GM20000 (cell line): ENCODE results near the gene DENND2C.

ENCODE experiments used
- DNase-seq: peaks from one replicate; pipeline ENCODE4 v3.0.0; 2012; ENCODE audit warnings: low spot score
- CTCF ChIP-seq: IDR thresholded peaks from 2 replicates; pipeline ENCODE4 v1.5.1; 2012; ENCODE audit warnings: mild to moderate bottlenecking, control low read depth; ENCODE audit errors: extremely low read depth, missing control alignments

DENND2C gene

GRCh38 chr1:114677691-114678090 lies 7.8 kb upstream of the DENND2C start:
- DNase-seq, result no peak
- TF ChIP-seq CTCF, result no peak

GRCh38 chr1:114676115-114676514 lies 6.3 kb upstream of the DENND2C start:
- no peak for DNase-seq
- no peak for TF ChIP-seq CTCF

GRCh38 chr1:114671939-114672275 lies 2.1 kb upstream of the DENND2C start:
- DNase-seq, result no peak
- no peak for TF ChIP-seq CTCF

- no peak for TF ChIP-seq CTCF
- peak; percentile 36 for DNase-seq
Measured at GRCh38 chr1:114671011-114671938, 1.4 kb upstream of the DENND2C start.

- no peak for TF ChIP-seq CTCF
- DNase-seq, result peak; percentile 94
Measured at GRCh38 chr1:114670083-114671010, 498 bp upstream of the DENND2C start.

- TF ChIP-seq CTCF, result no peak
- no peak for DNase-seq
Measured at GRCh38 chr1:114668784-114669561, 876 bp downstream of the DENND2C start.
